Endothelial cell of umbilical vein (primary cell): ENCODE data around the gene REPIN1.

Source experiments
- POLR2AphosphoS5 ChIP-seq: IDR thresholded peaks from 2 replicates; pipeline ENCODE4 v1.6.1; 2012; ENCODE audit warnings: low read depth, mild to moderate bottlenecking, control low read depth, low read length, moderate library complexity; ENCODE audit not compliant: insufficient read depth
- TF ChIP-seq, protein P1 (sequence below), 2 donors: IDR thresholded peaks; 1 replicate in 1 of 2; 2 replicates in 1 of 2; pipeline ENCODE4 v1.5.1; 2011; ENCODE audit warnings: low read length in 2 of 2, mild to moderate bottlenecking in 2 of 2, moderate library complexity in 2 of 2, control low read depth in 1 of 2, inconsistent platforms in 1 of 2, low read depth in 1 of 2; ENCODE audit not compliant: insufficient read depth in 1 of 2; ENCODE audit errors: extremely low read depth in 1 of 2

- TF ChIP-seq, protein P1, sequence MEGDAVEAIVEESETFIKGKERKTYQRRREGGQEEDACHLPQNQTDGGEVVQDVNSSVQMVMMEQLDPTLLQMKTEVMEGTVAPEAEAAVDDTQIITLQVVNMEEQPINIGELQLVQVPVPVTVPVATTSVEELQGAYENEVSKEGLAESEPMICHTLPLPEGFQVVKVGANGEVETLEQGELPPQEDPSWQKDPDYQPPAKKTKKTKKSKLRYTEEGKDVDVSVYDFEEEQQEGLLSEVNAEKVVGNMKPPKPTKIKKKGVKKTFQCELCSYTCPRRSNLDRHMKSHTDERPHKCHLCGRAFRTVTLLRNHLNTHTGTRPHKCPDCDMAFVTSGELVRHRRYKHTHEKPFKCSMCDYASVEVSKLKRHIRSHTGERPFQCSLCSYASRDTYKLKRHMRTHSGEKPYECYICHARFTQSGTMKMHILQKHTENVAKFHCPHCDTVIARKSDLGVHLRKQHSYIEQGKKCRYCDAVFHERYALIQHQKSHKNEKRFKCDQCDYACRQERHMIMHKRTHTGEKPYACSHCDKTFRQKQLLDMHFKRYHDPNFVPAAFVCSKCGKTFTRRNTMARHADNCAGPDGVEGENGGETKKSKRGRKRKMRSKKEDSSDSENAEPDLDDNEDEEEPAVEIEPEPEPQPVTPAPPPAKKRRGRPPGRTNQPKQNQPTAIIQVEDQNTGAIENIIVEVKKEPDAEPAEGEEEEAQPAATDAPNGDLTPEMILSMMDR (IDR thresholded peaks at IDR 0.05; ENCODE audit: extremely low read depth in 1 of 2, insufficient read depth in 1 of 2, low read depth in 1 of 2, low read length in 2 of 2): no peak
- TF ChIP-seq POLR2AphosphoS5: no peak
These were observed 4.8 kb upstream of the REPIN1 start for GRCh38 chr7:150363872-150364271.
